Hematopoietic multipotent progenitor cell (in vitro differentiated cells): ENCODE data around the gene OR9A4. TPM values are rescaled to one million over a fixed set of nuclear protein-coding genes. Genes with fewer than 3 reads are reported as not detected.

Experiments used
- DNase-seq, 3 donors: peaks; one replicate each; pipeline ENCODE4 v3.0.0-alpha.2; 2011 to 2015; ENCODE audit warnings: low read depth in 2 of 3, low spot score in 2 of 3
- total RNA-seq: library from RNA; depleted of rRNA; stranded (reverse); fragments of >200 nt; gene quantifications from one replicate; pipeline ENCODE4 v1.2.3, GENCODE V29; 2012

The OR9A4 gene
- total RNA-seq, 1 donor = not detected

DNA sequence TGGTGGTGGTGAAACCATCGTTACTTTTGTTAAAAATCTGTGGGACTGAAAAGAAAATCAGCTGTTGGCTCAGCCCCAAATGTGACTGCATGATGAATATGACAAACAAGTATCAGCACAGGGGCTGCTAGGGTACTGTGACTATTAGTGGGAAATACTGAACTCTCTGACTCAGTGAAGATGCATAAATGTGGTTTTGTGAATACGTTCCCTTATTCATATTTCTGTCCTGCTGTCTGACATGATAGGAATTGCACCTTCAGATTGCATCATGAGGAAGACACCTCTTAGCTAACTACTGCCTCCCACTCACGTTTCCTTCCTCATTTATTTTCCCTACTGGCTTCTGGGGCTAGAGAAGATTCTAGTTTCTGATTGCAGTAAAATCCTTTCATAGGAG lies 29.2 kb downstream of the OR9A4 start:
- peak in 2 of 3 donors; percentile 61 to 67 for DNase-seq

DNA sequence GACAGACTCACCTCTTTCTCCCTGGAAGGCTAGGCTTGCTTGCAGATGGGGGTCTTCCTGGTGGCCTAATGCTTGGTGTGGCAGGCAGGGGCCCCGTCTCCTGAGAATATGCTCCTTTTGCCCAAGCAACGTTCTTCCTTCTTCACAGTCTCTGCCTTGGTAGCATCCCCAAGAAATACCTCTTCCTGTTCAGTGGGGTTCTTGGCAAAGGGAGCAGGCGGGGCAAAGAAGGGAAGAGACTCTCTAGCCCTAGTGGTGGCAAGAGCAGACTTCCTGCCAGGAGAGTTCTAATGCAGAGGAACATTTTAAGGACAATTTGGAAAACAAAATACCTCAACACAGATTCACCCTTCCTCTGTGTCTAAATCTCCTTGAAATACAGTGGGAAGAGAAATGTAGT lies 30.6 kb downstream of the OR9A4 start, which contains the start of gene CLEC5A:
Gene CLEC5A, minus strand, starts transcription at position 179 of the 400 bp plus-strand sequence. CDS start 682 bp downstream, outside the sequence.
- DNase-seq = no peak

DNA sequence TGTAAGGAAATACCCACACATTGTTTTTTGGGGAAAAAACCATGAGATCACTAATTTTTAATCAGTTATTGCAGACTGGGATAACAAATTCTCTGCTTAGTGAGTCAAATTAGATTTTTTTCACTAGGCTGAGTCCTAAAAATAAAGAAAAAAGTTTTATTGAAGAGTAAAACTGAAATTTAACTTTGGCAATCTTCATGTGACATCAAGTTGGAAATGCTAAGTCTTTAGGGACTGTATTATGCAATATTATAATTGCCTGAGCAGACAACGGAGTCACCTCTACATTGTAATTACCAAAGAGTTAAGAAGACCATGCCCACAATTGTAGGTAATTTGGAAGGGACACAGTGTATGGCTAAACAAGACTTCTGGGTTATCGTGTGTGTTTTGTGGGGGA lies 32.8 kb downstream of the OR9A4 start:
- DNase-seq = no peak

DNA sequence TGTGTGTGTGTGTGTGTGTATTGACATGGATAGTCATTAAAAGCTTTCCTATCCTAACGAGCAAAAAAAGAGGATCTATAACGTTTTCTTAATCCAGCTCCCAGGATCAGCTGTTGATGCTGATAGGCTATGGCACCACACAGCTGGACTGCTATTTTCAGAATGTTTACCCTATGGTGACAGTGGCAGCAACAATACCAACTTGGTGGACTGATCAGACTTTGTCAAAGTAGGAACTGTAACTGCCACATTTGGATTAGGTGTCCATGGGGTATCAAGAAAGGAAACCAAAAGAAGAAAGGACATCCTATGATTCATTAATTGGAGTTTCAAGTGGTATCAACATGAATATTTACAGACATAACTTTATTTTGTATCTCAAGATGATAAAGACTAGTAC lies 33.3 kb downstream of the OR9A4 start:
- DNase-seq = no peak

DNA sequence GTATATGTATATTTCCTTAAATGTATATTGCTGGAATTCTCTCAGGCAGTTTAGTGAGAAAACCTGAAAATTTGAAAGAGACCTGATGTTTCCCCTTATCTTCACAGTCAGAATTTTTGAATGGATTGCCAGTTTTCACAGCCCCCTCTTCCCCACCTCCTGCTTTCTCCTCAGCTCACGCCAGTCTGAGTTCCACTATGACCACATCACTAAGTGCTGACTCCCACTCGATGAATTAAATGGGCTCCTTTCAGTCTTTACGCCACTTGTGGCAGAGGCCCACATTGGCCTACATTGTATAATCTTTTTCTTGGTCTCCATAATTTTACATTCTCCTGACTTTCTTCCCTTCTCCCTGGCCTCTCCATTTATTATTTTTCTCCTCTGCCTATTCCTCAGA lies 33.7 kb downstream of the OR9A4 start:
- DNase-seq = no peak

DNA sequence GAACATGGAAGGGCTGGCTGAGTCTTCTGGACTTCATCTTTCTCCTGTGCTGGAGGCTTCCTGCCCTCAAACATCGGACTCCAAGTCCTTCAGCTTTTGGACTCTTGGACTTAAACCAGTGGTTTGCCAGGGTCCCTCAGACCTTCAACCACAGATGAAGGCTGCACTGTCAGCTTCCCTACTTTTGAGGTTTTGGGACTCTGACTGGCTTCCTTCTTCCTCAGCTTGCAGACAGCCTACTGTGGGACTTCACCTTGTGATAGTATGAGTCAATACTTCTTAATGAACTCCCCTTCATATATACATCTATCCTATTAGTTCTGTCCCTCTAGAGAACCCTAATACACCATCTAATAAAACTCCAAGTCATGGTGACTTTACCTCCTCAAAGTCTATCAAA lies 34.6 kb downstream of the OR9A4 start:
- no peak for DNase-seq

DNA sequence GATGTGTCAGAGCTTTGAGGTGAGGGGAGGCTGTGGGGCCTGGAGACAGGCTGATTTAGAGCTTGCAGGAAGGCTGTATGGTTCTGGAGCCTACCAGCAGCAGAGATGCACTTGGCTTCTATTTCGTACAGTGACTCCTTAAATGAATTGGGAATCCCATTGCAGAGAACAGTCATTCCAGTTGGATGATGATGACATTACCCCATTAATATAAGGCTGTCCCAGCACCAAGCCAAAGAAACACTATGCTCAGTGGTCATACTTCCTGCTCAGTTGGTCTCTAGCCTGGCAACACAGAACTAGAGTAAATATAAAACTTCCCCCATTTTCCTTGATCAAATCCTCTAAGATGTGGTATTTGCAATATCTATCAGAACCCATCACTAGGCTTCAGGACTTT lies 36.3 kb downstream of the OR9A4 start:
- DNase-seq = no peak

DNA sequence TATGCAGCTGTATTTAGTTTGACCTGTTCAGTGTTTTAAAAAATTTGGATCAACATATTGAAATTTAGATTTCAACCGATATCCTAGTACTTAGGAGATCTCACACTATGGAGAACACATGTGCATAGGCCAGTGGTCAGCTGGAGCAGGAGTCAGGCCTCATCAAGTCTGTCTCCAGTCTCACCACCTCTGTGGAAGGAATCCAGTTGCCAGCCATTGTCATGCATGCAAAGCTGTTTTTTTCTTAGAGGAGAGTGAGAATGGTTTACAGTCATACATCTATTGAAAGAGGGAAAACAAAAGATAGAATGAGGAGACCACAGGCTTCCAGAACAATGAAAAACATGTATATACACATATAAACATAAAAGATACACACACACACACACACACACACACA lies 38.1 kb downstream of the OR9A4 start:
- no peak for DNase-seq

DNA sequence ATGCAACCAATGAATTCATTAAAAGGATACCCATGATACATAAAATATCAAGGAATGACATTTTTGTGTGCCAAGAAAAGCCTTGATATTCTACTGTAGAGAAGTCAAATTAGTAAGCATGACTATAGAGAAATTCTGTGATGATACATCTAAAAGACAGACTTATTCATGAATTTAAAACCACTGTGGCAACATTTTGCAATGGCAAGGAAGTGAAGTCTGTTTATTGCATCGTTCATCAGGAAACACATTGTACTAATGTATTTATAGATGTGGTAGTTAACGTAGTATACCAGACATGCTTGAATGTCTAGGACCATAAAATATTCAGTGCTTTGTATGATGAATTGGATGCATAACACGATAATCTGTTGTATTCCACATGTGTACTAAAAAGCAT lies 39.9 kb downstream of the OR9A4 start:
- peak in 2 of 3 donors; percentile 76 to 91 for DNase-seq

DNA sequence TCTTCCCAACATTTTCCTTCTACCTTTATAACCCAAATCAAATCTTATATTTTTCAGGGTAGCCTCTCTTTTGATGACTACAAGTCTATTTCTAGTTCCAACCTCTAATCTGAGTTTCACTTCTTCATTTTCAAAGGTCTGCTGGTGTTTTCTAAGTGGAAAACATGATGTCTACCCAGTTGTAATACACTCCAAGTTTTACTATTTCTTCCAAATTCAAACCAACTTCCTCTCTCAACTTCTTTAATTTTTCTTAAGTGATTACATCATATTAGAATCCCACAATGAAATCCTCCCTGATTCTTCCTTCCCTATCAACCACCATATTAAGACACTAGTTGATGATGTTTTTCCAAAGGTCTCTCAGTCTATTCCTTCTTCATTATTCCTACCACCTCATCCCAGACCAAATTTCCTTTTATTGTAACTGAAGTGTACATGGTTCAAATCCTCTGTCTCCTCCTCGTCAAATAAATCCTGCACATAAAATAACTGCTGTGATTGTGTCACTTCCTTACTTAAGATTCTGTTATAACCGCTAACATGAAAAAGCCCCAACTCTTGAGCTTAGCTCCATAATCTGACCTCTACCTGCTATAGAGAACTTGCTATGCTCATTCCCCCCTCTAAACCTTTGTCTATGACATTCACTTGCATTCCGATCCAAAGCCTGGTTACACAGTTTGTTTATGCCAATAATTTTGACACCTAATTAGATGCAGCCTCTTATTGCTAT lies 44.7 kb downstream of the OR9A4 start:
- peak in 1 of 3 donors; percentile 50 for DNase-seq

Other genes with a start within 250 kb of the OR9A4 start
- 45.8 TPM for gene DENND11, start 214.2 kb upstream of the OR9A4 start, total RNA-seq
- gene WEE2, start 208.0 kb upstream of the OR9A4 start, total RNA-seq = not detected
- 32.9 TPM for gene SSBP1, start 178.0 kb upstream of the OR9A4 start, total RNA-seq
- gene TAS2R3, start 152.3 kb upstream of the OR9A4 start, total RNA-seq = 1.1 TPM
- 0.81 TPM for gene TAS2R4, start 139.7 kb upstream of the OR9A4 start, total RNA-seq
- 1.9 TPM for gene TAS2R5, start 126.2 kb upstream of the OR9A4 start, total RNA-seq
- not detected for gene PRSS37, start 74.9 kb upstream of the OR9A4 start, total RNA-seq
- under 0.01 TPM for gene CLEC5A, start 30.6 kb downstream of the OR9A4 start, total RNA-seq
- not detected for gene TAS2R38, start 57.4 kb downstream of the OR9A4 start, total RNA-seq
- 0.27 TPM for gene MGAM, start 79.5 kb downstream of the OR9A4 start, total RNA-seq
- gene MGAM2, start 195.3 kb downstream of the OR9A4 start, total RNA-seq = under 0.01 TPM